RCC 7860 (cell line): Measurements from ENCODE around the gene FYN.

Source experiments
- DNase-seq: peaks from one replicate; pipeline ENCODE4 v3.0.0-alpha.2; 2015; ENCODE audit warnings: low spot score
- FAIRE-seq: peaks from 2 replicates; lab custom pipeline; 2012; peaks lifted over from hg19 to GRCh38; lab: Jason Lieb, UNC

The FYN gene

DNA sequence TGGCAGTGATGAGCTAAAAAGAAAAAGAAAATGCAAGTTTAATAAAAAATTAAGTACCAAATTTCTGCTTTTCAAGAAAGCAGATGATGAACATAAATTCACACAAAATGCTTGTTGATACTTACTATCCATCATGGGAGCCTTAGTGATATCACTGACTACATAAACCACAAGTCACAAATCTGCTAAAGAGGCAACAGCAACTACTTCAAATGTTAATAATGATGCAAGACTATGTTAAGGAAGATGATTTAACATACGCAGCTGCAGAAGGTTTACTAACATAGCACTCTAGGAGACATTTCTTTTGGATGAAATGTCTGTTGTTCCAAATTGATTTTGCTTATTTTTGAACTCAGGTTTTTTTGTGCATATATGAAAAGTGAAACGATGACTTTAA lies 18.6 kb downstream of the FYN start:
- DNase-seq (no peak), FAIRE-seq (no peak)

DNA sequence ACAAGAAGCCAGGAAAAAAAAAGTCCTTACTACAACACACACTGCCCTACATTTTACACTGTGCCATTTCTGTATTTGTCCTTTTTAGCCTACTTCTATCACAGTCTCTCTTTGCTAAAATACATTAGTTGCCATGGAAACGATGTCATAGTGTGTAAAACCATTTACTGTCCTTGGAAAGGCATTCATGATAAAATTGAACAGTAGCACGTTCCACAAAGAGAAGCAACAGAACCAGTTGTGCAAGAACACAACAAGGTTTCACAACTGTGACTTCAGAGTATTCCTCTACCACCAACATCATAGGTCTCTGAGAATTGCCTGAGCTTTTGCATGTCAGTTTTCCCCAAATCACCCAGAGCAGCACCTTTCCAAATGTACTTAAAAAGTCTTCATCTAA lies 20.5 kb downstream of the FYN start:
- FAIRE-seq (no peak), DNase-seq (no peak)

DNA sequence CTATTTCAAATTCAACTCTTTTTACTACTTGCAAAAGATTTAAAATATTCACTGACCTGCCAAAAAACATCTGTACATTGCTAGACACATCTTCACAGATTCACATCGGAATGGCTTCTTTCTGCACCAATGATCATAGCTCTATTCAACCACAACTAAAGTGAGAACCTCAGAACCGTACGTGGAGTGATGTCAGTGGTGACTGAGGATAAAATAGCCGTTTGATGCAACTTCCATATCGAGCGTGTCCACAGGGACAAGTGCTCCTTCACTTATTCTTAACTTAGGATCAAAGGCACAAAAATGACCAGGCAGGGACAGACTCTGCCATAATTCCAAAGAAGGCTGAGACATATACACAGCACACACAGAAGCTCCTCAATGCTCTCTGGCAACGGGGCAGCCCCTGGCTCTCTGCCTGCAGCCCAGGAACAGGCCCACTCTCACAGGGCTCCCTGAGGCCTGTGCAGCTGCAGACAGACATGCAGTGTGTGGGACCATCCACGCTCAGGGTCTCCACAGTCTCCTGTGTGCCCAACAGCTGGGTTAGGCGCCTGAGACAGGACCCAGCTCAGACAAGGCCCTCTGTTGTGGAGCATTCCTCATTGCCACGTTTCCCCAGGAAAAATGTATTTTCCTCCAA lies 22.8 kb downstream of the FYN start:
- FAIRE-seq (no peak), DNase-seq (no peak)

DNA sequence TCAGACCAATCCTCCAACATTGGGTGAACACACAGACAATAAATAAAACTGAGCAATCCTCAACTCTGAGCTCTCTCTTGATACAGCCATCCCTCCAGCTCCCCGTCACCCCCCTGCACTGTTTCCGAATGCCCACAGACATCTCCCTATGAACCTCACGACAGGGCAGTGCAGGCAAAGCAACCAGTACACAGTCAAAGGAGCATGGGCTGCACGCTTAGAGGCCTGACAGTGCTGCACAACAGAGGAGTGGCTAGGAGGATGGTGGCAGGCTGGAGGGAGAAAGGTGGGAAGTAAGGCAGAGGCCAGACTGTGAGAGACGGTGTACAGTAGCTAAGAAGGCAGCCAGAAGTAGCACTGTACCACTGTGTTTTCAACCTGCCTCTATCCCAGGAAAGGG lies 24.0 kb downstream of the FYN start:
- DNase-seq (no peak), FAIRE-seq (no peak)

DNA sequence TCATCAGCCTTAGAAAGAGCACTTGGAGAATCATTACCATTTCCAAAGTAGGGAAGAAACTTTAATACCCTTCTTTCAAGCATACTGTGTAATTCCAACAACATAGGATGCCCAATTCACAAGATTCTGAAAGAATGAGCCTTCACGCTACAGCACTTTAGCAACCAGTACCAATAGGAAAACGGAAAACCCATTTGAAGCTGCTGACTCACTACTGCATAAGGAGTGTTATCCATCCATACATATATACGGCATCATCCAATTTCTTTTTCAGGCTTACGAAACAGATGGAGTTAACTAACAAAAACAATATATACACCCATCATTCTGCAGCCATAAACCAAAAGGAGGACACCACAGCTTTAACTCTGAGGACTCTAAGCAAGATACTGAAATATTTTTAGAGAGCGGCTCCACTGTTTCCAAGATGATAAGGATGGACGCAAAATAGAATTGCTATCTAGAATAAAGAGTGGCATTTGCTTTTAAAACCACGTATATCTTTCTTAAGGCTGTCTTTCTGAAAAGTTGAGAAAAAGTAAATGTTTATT lies 24.9 kb downstream of the FYN start:
- FAIRE-seq (no peak), DNase-seq (no peak)

DNA sequence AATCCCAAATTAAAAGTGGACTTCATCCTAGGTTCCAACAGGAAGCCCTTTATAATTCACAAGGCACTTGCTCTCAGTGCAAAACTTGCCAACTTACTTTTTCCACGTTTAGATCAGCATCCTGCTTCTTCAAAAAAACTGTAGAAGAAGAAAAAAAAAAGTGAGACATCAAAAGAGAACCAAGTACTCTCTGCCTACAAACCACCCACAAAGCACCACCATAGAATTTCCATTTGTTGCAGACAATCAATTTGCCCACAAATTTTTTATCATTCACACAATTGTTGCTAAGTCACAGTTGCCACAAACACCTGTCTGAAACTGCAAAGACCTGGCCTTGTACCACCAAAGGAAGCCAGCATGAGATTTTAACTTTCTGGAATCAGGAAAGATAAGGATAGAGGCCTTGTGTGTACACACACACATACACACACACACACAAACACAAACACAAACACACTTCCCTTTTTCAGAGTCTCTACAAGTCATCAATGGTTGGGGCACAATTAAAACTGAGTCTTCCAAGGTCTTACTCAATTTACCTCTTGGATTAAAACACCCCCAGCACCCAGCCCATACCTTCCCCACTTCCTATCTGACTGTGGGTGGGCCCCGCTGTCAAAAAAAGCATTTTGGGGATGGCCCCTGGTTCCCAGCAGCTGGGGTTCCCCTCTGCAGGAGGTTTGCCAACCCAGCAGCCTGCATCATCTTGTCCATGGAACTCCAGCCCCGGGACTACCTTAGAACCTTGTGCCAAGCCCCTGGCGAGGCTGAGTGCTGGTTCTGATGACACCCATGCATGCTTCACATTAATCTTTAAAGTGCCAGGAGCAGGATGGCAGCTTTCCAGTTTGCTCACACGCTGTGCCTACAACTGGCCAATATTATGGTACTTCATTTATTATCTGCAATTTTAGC lies 26.5 kb downstream of the FYN start:
- DNase-seq: no peak
- FAIRE-seq: no peak

DNA sequence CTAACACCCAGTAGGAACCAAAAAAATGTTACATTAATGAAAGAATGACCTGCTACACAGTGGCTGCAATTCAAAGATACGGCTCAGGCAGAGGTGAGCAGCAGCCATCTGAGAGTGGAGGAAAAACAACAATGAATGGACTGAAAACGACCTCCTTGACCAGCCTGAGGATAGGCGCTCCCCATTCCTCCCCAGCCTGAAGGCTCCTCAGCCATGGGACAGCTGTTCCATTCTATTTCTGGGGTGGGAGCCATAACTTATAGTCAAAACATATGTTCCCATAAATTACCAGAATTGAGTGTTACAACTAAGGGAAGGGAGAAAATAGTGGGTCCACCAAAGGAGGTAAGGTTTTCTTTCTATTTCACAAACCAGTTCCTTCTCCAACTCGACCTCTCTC lies 27.2 kb downstream of the FYN start:
- DNase-seq (no peak), FAIRE-seq (no peak)

DNA sequence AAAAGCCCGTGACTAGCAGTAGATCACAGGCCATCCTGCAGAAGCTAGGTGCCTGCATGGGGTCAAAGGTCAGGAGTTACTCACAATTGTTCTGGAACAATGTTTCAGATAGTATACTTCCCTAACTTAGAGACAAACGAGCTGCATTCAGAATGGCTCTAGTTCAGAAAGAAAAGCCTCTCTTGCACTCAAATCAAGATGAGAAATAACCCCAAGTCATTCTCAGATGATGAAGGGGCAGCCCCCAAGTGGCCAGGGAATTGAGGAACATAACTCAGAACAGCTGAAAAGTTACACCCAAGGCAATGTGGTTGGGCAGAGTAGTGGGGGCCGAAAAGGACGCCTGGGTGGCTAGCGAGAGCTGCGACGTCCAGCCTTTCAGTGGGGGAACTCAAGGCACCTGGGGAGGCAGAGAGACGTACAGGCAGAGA lies 27.8 kb downstream of the FYN start:
- FAIRE-seq: no peak
- no peak for DNase-seq

DNA sequence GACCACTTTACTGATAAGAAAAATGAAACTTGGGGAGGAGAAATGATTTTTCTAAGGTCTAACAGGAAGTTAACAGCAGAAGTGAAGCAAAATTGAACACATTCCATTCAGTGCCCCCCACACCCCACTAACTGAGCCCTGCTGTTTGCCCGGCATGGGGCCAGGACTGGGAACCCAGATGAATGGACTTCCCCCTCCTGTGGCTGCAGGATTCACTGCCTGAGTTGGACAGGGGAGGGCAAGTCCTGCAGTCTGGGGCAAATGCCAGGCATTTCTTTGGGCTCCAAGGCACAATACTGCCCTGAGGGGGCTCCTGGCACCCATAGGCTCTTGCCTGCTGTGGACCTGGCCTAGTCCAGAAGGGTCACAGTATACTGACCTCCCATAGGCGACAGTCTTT lies 28.3 kb downstream of the FYN start:
- no peak for DNase-seq

DNA sequence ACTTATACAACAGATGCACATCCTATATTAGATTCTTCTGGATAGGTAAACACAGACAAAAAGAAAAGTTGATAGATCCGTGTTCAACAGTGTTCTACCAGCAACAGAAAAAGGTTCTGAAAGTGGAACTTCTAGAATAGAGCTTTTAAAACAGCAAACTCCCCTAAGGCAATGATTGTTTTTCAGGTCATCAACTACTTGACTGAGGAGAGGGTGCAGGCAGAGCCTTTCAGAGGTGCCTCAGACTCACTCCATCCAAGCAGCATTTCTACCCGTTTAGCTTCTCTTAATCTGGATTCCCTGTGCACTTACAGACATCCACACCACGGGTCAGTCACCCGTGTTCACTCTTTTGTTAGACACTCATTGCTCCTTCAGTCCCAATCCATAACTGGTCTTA lies 28.9 kb downstream of the FYN start:
- DNase-seq (no peak), FAIRE-seq (no peak)

More for the DNA sequence above, 28.3 kb downstream of the FYN start:
- no peak for FAIRE-seq

DNA sequence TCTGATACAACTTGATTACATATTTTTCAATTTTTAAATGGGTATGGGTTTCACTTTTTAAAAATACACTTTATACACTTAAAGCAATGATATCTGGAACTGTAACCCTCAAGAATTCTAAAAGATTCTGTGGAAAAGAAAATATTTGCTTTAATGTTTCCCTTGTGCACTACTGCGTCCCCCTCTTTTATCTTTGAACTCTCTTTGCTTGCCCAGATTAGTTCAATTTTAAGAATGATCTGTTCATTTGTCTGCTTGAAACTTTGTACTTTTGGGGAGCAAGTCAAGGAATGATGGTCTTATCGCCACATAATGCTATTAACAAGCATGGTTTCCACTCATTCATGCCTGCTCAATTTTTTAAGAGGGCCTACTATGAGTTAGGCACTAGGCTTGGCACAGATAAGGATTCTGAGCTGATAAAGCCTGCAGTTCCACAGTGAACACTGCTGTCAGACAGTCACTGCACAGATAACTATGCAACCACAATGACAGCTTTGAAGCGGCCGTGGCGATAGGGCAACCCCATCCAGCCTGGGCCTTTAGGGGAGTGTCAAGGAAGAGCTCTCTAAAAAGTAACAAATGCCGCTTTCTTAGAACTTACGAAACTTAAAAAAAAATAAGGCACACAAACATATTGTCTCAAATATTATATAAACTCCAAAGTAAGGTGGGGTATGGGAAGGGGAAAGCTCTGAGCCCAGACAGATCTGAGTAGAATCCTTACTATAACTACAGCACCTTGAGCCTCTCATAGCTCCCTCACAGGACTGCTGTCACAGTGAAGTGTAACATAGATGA lies 29.7 kb downstream of the FYN start:
- FAIRE-seq (no peak), DNase-seq (no peak)

DNA sequence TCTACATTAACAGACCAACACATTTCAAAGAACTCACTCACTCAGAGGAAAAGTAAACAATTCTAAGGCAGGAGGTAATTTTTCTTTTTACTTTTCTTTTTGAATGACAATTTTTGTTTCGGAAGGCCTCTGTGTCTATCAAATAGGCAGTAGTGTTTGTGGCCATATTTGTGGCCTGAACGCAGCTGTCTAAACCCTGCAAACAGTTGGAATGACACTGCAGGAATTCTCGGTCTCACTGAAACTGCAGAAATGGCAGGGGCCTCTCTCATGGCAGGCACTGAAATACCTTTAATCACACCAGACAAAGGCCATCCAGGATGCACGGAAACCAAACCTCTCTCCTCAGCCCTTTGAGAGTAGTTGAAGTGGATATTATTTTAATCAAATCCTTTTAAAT lies 30.4 kb downstream of the FYN start:
- DNase-seq: no peak

DNA sequence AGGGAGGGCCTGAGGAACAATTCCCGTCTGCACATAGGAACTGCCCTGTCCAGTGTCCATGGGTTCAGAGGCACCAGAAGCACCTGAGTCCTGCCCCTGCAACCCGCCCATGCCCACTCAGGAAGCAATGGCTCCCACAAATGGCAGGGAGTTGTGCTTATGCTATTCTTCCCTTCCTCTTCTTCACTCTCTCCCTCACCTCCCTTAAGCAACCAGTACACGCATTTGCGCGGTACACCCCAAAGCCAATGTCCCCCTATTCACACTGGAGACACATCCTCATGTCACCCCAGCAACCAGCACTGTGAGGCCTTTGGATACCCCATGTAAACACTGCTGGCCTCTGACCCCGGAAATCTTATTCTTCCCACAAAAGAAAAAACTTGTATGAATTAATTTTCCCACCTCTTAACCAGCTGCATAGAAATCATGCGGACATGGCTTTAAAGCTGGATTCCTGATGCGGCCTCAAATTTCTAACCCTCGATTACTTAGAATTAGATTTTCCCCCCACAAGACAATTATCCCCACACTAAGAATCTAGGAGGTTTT lies 30.9 kb downstream of the FYN start:
- DNase-seq: no peak
- FAIRE-seq: no peak

More for the DNA sequence above, 30.4 kb downstream of the FYN start:
- no peak for FAIRE-seq

DNA sequence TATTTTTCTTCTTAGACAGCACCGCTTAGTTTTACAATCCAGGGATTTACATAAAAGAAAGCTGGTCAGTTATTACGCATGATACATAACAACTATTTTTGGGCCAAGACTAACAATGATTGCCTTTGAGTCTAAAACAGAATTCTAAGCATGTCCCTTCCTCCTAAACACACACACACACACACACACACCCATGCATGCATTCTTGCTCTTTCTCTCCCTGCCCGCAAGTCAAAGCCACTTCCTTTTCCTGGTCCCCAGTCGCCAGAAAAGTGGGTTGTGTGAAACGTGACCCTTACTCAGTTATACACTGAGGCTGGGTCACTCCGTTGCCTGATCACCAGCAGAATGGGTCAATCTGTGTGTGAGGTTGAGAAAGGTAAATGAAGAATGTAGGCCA lies 31.4 kb downstream of the FYN start:
- DNase-seq: no peak
- FAIRE-seq: no peak

DNA sequence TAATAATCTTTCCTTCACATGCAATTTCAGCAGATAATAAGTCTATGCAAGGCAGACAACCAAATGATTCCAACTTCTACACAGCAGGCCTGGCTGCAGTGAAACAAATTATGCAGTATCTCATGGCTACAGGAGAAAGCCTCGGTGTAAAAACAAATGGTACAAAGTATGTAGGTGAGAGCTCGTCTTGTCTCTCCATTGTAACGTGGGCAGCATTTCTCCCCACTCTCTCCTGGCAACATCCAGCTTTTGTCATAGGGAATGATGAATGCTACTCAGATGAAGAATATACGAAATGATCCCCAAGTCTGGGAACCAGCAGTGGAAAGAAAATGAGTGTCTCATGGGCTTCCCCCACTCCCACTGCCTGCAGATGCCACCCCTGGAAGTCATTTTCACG lies 32.4 kb downstream of the FYN start:
- DNase-seq: no peak
- FAIRE-seq: no peak

DNA sequence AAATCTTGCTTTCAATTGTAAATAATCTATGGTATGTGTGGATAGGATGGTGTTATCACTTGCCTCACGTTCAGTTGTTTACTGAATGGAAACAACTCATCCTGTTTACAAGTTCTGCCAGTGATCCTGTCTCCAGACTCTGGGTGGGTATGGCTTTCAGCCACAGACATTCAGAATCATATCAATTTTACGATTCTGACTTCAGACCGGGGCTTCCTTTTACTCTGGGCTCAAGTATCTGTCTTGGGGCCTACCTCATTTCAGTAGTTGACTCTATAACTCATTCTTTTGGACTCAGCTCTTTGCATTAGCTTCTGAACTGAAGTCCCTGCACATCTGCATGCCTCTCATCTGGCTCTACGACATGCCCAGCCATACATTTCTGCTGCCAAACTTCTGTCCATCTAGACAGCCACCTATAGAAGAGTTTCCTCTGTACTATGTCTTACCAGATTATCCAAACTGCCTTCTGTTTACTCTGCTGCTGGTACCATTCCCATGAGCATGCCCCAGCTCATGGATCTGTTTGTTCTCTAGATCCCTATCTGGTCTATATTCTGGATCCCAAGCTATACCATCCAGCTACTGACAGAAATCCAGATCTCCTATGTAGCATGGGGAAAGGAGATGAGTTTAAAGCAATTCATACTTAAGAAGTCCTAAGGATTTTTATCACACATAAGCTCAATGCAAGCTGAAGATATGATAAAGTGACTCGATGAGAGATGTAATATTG lies 34.3 kb downstream of the FYN start:
- FAIRE-seq: no peak
- DNase-seq: no peak

DNA sequence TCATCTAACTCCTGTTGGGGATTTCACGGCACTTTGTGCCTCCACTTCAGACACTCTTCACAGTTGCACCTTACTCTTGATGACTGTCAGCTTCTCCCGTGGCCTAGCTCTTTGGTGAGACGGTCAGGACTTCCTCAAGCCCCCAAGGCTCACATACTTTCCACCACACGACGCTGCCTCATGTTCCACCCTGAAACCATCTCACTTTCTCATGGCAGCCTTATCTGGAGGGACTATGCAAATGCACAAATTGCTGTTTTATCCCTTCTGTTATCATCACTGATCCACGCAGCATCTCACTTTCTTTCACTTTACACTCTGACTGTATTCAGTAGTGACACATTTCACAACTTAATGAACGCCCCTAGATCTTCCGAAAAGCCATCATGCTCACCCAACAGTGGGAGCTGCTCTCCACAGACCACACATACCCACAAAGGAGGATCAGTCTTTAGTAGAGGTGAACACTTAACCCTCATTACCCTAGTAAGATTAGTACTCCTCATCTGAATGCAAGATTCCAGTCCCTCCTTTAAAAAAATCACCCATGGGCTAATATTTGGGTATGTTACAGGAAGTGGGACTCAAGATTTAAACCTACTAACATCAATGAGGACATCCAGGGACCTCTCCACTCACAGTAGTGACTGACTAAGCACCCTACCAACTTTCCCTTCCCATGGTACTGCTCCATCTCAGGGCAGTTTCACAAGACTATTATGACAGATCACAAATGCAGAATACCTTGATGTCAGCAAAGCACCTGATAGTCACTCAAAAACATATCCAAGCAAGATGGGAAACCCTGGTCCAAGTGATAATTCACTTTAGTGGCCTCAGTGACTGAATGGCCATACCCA lies 35.4 kb downstream of the FYN start:
- no peak for FAIRE-seq
- no peak for DNase-seq

DNA sequence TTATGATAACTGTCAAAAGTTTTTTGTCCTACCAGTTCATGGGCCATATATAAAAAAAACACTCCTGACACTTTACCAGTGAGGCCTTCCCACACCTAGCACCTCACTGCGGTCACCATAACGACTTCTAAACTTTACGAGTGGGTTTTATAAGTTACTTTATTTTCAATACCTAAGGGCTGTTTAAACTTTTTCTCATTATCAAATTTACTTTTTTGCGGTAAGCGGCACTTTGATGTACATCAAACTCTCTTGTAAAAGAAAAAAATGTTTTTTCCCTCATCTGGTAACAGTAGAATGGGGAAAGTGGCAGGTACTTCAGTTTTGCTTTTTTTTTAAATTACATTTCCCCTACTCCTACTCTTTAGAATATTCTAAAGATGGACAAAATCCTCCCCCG lies 36.2 kb downstream of the FYN start:
- FAIRE-seq (no peak), DNase-seq (no peak)

DNA sequence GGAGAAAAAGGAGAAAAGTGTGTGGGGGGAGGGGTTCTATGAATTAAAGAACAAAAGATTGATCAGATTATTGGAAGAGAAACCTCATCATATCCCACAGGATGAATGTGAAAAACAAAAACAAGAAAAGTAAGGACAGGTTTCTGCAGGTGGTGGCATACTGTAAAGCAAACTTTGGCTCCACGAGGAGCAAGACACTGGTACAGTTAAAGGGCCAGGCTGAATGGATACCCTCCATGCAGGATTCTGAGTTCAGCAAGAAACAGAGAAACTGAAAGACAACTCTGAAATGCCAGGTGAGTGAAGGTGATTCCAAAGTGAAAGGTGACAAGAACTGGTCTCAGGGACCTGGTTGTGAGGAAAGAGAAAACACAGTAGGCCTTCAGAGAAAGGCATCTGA lies 37.4 kb downstream of the FYN start:
- no peak for DNase-seq
- FAIRE-seq: no peak
